Psoas muscle (tissue), 8 donors: ENCODE measurements around the gene CRTAP. TPM values are rescaled to one million over a fixed set of nuclear protein-coding genes. Genes with fewer than 3 reads are reported as not detected.
"Not testable (repeated sequence)": the region's sequence is repeated elsewhere in the genome, so short reads cannot be mapped to it uniquely, and the experiment has no call there.

Experiments
- ATAC-seq, 4 donors: fragments of 200-7000 bp; cut with Tn5 transposase; one replicate each; pipeline ENCODE4 v1.9.1; 2020; ENCODE audit warnings: moderate library complexity in 3 of 4, mild to moderate bottlenecking in 2 of 4
- DNase-seq, 2 donors: peaks; one replicate each; pipeline ENCODE4 v3.0.0-alpha.2; 2020
- H3K27ac ChIP-seq: fragments of 200-600 bp; one replicate; pipeline ENCODE4 v1.8.0; 2022
- H3K27me3 ChIP-seq, 3 donors: fragments of 200-600 bp in 1 of 3; one replicate each; pipeline versions ENCODE4 v1.6.1 to v1.8.0; 2013 to 2022; ENCODE audit warnings: low read length in 2 of 3, mild to moderate bottlenecking in 2 of 3, moderate library complexity in 1 of 3; ENCODE audit not compliant: insufficient read depth in 3 of 3
- H3K36me3 ChIP-seq, 2 donors: fragments of 200-600 bp in 1 of 2; one replicate each; pipeline versions ENCODE4 v1.6.1 to v1.8.0; 2013 to 2022; ENCODE audit warnings: low read depth in 1 of 2, mild to moderate bottlenecking in 1 of 2, moderate library complexity in 1 of 2; ENCODE audit not compliant: insufficient read depth in 1 of 2
- H3K4me1 ChIP-seq: fragments of 200-600 bp; one replicate; pipeline ENCODE4 v1.8.0; 2022
- H3K4me3 ChIP-seq: fragments of 200-600 bp; one replicate; pipeline ENCODE4 v1.8.0; 2022; ENCODE audit warnings: mild to moderate bottlenecking
- H3K9me3 ChIP-seq: fragments of 200-600 bp; one replicate; pipeline ENCODE4 v1.8.0; 2022
- CTCF ChIP-seq: fragments of 200-600 bp; IDR thresholded peaks from one replicate; pipeline ENCODE4 v1.8.0; 2022; ENCODE audit warnings: antibody characterized with exemption
- WGBS, 3 donors: extraction: QIAGEN DNeasy Blood & Tissue Kit; methylation state at CpG; one replicate each; pipeline versions ENCODE4 v1.1.6 to v1.1.7; 2013; 5-methylcytosine and 5-hydroxymethylcytosine counted together
- intact Hi-C, 2 donors: fragments of 100-400 bp; cut with DNase I; formaldehyde crosslinking; loops; one replicate each; pipeline versions ENCODE4 v1.11.0 to v1.14.2; 2022
- polyA plus RNA-seq, 3 donors: library from polyadenylated mRNA; stranded (reverse); fragments of 200-250 nt; gene quantifications; one replicate each; pipeline ENCODE4 v1.2.3, GENCODE V29; 2013
- total RNA-seq, 4 donors: library from RNA; stranded (reverse); fragmentation: NEBNext Ultra II Directional in 2 of 4; extraction: Animal tissue kit (Norgen Biotek cat#: 25700) in 2 of 4; gene quantifications; one replicate each; pipeline versions ENCODE4 v1.2.1 to v1.2.4, GENCODE V29; 2021 to 2023
- donor health status: healthy with polysubstance abuse.
- donor health status: DM: no; HTN: no; CAD: no; lungs with moderate emphysema.
- donor health status: Bipolar disorder and iron deficiency.
- donor health status: healthy.
- donor health status: DM: yes; HTN: yes; CAD: no.
- donor health status: DM: no; HTN: no; CAD: no.
- donor health status: DM: no; HTN: no; CAD: no.
- donor health status: DM: yes; HTN: yes; CAD: no.

CRTAP gene
- total and polyA plus RNA-seq, 7 donors = 24.9 to 80.8 (median 56.3) TPM

GRCh38 chr3:33174095-33174494 lies 60.3 kb downstream of the CRTAP start:
- H3K27ac ChIP-seq = no peak overlapping the region

GRCh38 chr3:33174711-33175414 lies 61.0 kb downstream of the CRTAP start:
- H3K4me1 ChIP-seq = no peaks in the 10 kb centered on the region
- TF ChIP-seq CTCF = no peak
- H3K4me3 ChIP-seq = no peak overlapping the region
- intact Hi-C loops = no loop called here
- 94 to 96% (median 95%) methylated on average over 19 of the region's 19 CpGs for WGBS, 3 donors
- no peaks in the 10 kb centered on the region for H3K36me3 ChIP-seq
- no peak overlapping the region for H3K27ac ChIP-seq
- DNase-seq (no peak), ATAC-seq (no peak)
- no peaks in the 10 kb centered on the region for H3K9me3 ChIP-seq
- H3K27me3 ChIP-seq = no peaks in the 10 kb centered on the region

More at GRCh38 chr3:33174095-33174494, 60.3 kb downstream of the CRTAP start:
- DNase-seq = no peak
- WGBS, 3 donors = 65 to 75% (median 75%) methylated on average over 4 of the region's 4 CpGs
- intact Hi-C loops = no loop called here
- Histone ChIP-seq H3K27me3 (no peaks in the 10 kb centered on the region), H3K4me1 (no peaks in the 10 kb centered on the region), H3K4me3 (no peak overlapping the region), H3K36me3 (no peaks in the 10 kb centered on the region), H3K9me3 (no peaks in the 10 kb centered on the region)
- TF ChIP-seq CTCF = no peak
- ATAC-seq = no peak

GRCh38 chr3:33179132-33179531 lies 65.3 kb downstream of the CRTAP start:
- no peaks in the 10 kb centered on the region for H3K27me3 ChIP-seq
- no peaks in the 10 kb centered on the region for H3K36me3 ChIP-seq
- DNase-seq (no peak), ATAC-seq (no peak)
- H3K27ac ChIP-seq = no peak overlapping the region
- H3K9me3 ChIP-seq = no peaks in the 10 kb centered on the region
- H3K4me3 ChIP-seq = no peak overlapping the region
- no peak for TF ChIP-seq CTCF
- 69 to 86% (median 77%) methylated on average over 1 of the region's 1 CpG for WGBS, 3 donors
- intact Hi-C loops = no loop called here
- H3K4me1 ChIP-seq = no peaks in the 10 kb centered on the region

- Histone ChIP-seq H3K36me3 (no peaks in the 10 kb centered on the region), H3K4me3 (no peak overlapping the region), H3K27ac (no peak overlapping the region), H3K4me1 (no peaks in the 10 kb centered on the region), H3K9me3 (no peaks in the 10 kb centered on the region), H3K27me3 (no peaks in the 10 kb centered on the region)
- no peak for DNase-seq
- WGBS, 3 donors = 79 to 90% (median 82%) methylated on average over 5 of the region's 5 CpGs
- no peak for TF ChIP-seq CTCF
- intact Hi-C loops = no loop called here
- no peak for ATAC-seq
Observed at GRCh38 chr3:33181229-33181628, 67.4 kb downstream of the CRTAP start.

- H3K4me1 ChIP-seq, DNase-seq, H3K27ac ChIP-seq, H3K36me3 ChIP-seq, H3K27me3 ChIP-seq, H3K4me3 ChIP-seq, intact Hi-C loops, H3K9me3 ChIP-seq, ATAC-seq: not testable (repeated sequence)
- 89 to 98% (median 97%) methylated on average over 1 of the region's 1 CpG for WGBS, 3 donors
Observed at GRCh38 chr3:33181641-33182040, 67.8 kb downstream of the CRTAP start.
